ENCODE measurements around the gene GAPT.

GRCh38 chr5:58544926-58545325 lies 53.7 kb downstream of the GAPT start:
- no peak for TF ChIP-seq CTCF (IDR thresholded peaks at IDR 0.05; ENCODE audit: insufficient read depth, low read length, poor library complexity, severe bottlenecking)
- TF ChIP-seq EZH2phosphoT487 (conservative IDR thresholded peaks at IDR 0.05; ENCODE audit: low read length) = no peak
